ENCODE measurements around the gene POLG. TPM values are rescaled to one million over a fixed set of nuclear protein-coding genes. Genes with fewer than 3 reads are reported as not detected.

The POLG gene
- total and polyA plus RNA-seq, 2 of the 13 experiments (the other 11 are each of a cell fraction or from before 2014, with no cell fraction given): 26.6 to 35.5 TPM

DNA sequence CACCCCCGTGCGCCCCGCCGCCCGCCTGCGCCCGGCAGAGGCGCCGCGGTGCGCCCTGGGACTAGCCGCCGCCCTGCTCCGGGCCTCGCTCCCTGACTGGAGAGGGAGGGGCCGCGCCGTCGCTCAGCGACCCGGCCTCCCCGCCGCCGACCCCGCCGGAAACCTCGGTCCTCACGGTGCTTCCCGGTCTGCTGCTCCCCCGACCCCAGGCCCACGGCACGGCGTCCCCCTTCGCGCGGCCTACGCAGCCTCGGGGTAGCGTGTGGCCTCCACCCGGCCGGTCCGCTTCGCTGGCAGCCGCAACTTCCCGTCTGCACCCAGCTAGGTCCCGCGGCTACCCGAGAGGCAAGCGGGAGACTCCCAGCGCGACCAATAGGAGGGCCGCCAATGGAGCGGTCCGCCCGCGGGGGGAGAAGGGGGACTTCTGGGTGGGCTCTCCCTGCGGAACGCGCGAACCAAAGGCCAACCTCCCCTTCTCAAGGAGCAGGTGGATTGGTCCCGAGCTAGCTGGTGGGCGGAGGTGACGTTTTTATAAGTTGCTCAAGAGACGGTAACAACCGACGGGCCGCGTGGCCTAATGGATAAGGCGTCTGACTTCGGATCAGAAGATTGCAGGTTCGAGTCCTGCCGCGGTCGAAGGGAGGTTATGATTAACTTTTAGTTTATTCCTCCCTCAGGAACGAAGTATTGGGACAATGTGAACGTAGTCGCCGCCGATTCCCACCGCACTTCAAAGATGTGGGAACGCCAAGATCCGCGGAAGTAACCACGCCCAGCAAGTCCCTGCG, at the start of gene POLG (continued):
- TF ChIP-seq EP300 (IDR thresholded peaks at IDR 0.05; ENCODE audit: low read depth in 2 of 2, low read length in 2 of 2) (no peak), EP300 (CRISPR knock-in tag; IDR thresholded peaks at IDR 0.05; ENCODE audit: borderline replicate concordance) (peak; percentile 50; the same call in 1 of the 2 replicates), KDM1A (CRISPR knock-in tag; IDR thresholded peaks at IDR 0.05) (peak; percentile 42; the same call in 1 of the 2 replicates), BCL6 (CRISPR knock-in tag; IDR thresholded peaks at IDR 0.05) (peak; percentile 32; the same call in 1 of the 2 replicates), ZSCAN12 (CRISPR knock-in tag; IDR thresholded peaks at IDR 0.05) (no peak), ZNF383 (CRISPR knock-in tag; IDR thresholded peaks at IDR 0.05; ENCODE audit: borderline replicate concordance) (0 out of 2 replicates have a peak, but pooled peaks have one; percentile 36), ZNF30 (CRISPR knock-in tag; IDR thresholded peaks at IDR 0.05) (0 out of 2 replicates have a peak, but pooled peaks have one; percentile 68), SNAPC2 (CRISPR knock-in tag; IDR thresholded peaks at IDR 0.05) (peak; percentile 82), KMT2A (CRISPR knock-in tag; IDR thresholded peaks at IDR 0.05) (peak; percentile 48; the same call in 1 of the 2 replicates), ZNF672 (CRISPR knock-in tag; IDR thresholded peaks at IDR 0.05) (0 out of 2 replicates have a peak, but pooled peaks have one; percentile 37), ZNF205 (CRISPR knock-in tag; IDR thresholded peaks at IDR 0.05) (peak; percentile 86; the same call in 1 of the 2 replicates), TEAD3 (CRISPR knock-in tag; optimal IDR thresholded peaks at IDR 0.05; ENCODE audit: borderline replicate concordance) (peak; percentile 69), ZNF350 (CRISPR knock-in tag; IDR thresholded peaks at IDR 0.05; ENCODE audit: borderline replicate concordance, low read depth) (peak; percentile 92), KAT2B (IDR thresholded peaks at IDR 0.05; ENCODE audit: borderline replicate concordance, low read depth, low read length) (no peak), ZNF563 (CRISPR knock-in tag; IDR thresholded peaks at IDR 0.05) (peak; percentile 83; the same call in 1 of the 2 replicates), EZH2 (conservative IDR thresholded peaks at IDR 0.05; ENCODE audit: low read depth, low read length) (no peak), ZBTB8A (CRISPR knock-in tag; IDR thresholded peaks at IDR 0.05; ENCODE audit: borderline replicate concordance, low read depth) (no peak; the same call in 1 of the 2 replicates), RXRA (CRISPR knock-in tag; IDR thresholded peaks at IDR 0.05) (0 out of 2 replicates have a peak, but pooled peaks have one; percentile 33), RBM39 (IDR thresholded peaks at IDR 0.05; ENCODE audit: low read depth, low read length, poor library complexity, severe bottlenecking) (peak; percentile 82), ZNF567 (CRISPR knock-in tag; IDR thresholded peaks at IDR 0.05; ENCODE audit: borderline replicate concordance) (peak; percentile 54), NFRKB (IDR thresholded peaks at IDR 0.05) (no peak)
- TF ChIP-seq, protein P1, sequence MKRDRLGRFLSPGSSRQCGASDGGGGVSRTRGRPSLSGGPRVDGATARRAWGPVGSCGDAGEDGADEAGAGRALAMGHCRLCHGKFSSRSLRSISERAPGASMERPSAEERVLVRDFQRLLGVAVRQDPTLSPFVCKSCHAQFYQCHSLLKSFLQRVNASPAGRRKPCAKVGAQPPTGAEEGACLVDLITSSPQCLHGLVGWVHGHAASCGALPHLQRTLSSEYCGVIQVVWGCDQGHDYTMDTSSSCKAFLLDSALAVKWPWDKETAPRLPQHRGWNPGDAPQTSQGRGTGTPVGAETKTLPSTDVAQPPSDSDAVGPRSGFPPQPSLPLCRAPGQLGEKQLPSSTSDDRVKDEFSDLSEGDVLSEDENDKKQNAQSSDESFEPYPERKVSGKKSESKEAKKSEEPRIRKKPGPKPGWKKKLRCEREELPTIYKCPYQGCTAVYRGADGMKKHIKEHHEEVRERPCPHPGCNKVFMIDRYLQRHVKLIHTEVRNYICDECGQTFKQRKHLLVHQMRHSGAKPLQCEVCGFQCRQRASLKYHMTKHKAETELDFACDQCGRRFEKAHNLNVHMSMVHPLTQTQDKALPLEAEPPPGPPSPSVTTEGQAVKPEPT (CRISPR knock-in tag; IDR thresholded peaks at IDR 0.05; ENCODE audit: low read depth): peak; percentile 58; the same call in 1 of the 2 replicates
- TF ChIP-seq, protein P2, sequence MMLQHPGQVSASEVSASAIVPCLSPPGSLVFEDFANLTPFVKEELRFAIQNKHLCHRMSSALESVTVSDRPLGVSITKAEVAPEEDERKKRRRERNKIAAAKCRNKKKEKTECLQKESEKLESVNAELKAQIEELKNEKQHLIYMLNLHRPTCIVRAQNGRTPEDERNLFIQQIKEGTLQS (CRISPR knock-in tag; IDR thresholded peaks at IDR 0.05): peak; percentile 39
- TF ChIP-seq, protein P3, sequence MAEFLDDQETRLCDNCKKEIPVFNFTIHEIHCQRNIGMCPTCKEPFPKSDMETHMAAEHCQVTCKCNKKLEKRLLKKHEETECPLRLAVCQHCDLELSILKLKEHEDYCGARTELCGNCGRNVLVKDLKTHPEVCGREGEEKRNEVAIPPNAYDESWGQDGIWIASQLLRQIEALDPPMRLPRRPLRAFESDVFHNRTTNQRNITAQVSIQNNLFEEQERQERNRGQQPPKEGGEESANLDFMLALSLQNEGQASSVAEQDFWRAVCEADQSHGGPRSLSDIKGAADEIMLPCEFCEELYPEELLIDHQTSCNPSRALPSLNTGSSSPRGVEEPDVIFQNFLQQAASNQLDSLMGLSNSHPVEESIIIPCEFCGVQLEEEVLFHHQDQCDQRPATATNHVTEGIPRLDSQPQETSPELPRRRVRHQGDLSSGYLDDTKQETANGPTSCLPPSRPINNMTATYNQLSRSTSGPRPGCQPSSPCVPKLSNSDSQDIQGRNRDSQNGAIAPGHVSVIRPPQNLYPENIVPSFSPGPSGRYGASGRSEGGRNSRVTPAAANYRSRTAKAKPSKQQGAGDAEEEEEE (CRISPR knock-in tag; IDR thresholded peaks at IDR 0.05; ENCODE audit: borderline replicate concordance): no peak
- TF ChIP-seq, protein P4, sequence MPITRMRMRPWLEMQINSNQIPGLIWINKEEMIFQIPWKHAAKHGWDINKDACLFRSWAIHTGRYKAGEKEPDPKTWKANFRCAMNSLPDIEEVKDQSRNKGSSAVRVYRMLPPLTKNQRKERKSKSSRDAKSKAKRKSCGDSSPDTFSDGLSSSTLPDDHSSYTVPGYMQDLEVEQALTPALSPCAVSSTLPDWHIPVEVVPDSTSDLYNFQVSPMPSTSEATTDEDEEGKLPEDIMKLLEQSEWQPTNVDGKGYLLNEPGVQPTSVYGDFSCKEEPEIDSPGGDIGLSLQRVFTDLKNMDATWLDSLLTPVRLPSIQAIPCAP (CRISPR knock-in tag; IDR thresholded peaks at IDR 0.05; ENCODE audit: low read depth): no peak

Data from HepG2 (cell line).